Panc1 (cell line): Measurements from ENCODE around the gene STXBP5L.
"Not testable (repeated sequence)": the region's sequence is repeated elsewhere in the genome, so short reads cannot be mapped to it uniquely, and the experiment has no call there.

Experiments
- SIN3A ChIP-seq: IDR thresholded peaks from 2 replicates; pipeline ENCODE4 v1.6.1; 2012; ENCODE audit warnings: low read depth, mild to moderate bottlenecking, low read length, moderate library complexity, borderline replicate concordance; ENCODE audit not compliant: insufficient read depth
- TF ChIP-seq, protein P1 (sequence below): fragments of 450-650 bp; IDR thresholded peaks from 2 replicates; pipeline ENCODE4 v1.5.1; 2017; ENCODE audit warnings: mild to moderate bottlenecking

DNA sequence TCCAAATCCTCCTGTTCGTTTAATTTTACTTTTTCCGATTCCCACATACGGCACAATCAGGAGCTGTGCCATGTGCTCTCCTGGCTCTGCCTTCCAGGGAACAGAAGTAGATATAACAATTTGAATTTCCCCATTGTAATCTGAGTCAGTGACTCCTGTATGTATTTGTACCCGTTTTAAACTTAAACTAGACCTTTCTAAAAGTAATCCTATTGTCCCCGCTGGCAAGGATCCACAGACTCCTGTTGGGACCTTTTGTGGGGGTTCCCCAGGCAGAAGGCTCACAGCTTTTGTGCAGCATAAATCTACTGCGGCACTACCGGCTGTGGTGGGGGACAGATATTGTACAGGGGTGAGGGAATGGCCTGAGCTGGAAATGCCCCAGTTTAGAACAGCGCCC lies 490.0 kb downstream of the STXBP5L start:
- not testable (repeated sequence) for TF ChIP-seq SIN3A
- TF ChIP-seq, protein P1, sequence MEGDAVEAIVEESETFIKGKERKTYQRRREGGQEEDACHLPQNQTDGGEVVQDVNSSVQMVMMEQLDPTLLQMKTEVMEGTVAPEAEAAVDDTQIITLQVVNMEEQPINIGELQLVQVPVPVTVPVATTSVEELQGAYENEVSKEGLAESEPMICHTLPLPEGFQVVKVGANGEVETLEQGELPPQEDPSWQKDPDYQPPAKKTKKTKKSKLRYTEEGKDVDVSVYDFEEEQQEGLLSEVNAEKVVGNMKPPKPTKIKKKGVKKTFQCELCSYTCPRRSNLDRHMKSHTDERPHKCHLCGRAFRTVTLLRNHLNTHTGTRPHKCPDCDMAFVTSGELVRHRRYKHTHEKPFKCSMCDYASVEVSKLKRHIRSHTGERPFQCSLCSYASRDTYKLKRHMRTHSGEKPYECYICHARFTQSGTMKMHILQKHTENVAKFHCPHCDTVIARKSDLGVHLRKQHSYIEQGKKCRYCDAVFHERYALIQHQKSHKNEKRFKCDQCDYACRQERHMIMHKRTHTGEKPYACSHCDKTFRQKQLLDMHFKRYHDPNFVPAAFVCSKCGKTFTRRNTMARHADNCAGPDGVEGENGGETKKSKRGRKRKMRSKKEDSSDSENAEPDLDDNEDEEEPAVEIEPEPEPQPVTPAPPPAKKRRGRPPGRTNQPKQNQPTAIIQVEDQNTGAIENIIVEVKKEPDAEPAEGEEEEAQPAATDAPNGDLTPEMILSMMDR = not testable (repeated sequence)
